Spleen (tissue), 11 donors: ENCODE measurements around the gene SH2D7. TPM values are rescaled to one million over a fixed set of nuclear protein-coding genes. Genes with fewer than 3 reads are reported as not detected.

Source experiments
- DNase-seq: peaks from one replicate; pipeline ENCODE4 v3.0.0-alpha.2; 2020
- H3K27ac ChIP-seq, 8 donors: fragments of 200-600 bp; sonication (generic) in 7 of 8; 1 replicate in 4 of 8; 2 replicates in 4 of 8; pipeline versions ENCODE4 v1.5.0 to v1.8.0; 2016 to 2021; ENCODE audit warnings: inconsistent platforms in 4 of 8, mild to moderate bottlenecking in 4 of 8, moderate library complexity in 1 of 8
- H3K27me3 ChIP-seq, 7 donors: fragments of 200-600 bp; sonication (generic) in 6 of 7; replicated peaks in 1 of 7; 1 replicate in 4 of 7; 2 replicates in 3 of 7; pipeline versions ENCODE4 v1.5.0 to v1.8.0; 2016 to 2021; ENCODE audit warnings: inconsistent platforms in 3 of 7, mild to moderate bottlenecking in 1 of 7
- H3K36me3 ChIP-seq, 6 donors: fragments of 200-600 bp; sonication (generic) in 5 of 6; 1 replicate in 4 of 6; 2 replicates in 2 of 6; pipeline versions ENCODE4 v1.5.0 to v1.8.0; 2016 to 2021; ENCODE audit warnings: inconsistent platforms in 2 of 6
- H3K4me1 ChIP-seq, 6 donors: fragments of 200-600 bp; sonication (generic) in 5 of 6; 1 replicate in 3 of 6; 2 replicates in 3 of 6; pipeline versions ENCODE4 v1.5.0 to v1.8.0; 2016 to 2021; ENCODE audit warnings: inconsistent platforms in 3 of 6
- H3K4me3 ChIP-seq, 8 donors: fragments of 200-600 bp; sonication (generic) in 7 of 8; 1 replicate in 4 of 8; 2 replicates in 4 of 8; pipeline versions ENCODE4 v1.5.0 to v1.8.0; 2016 to 2021; ENCODE audit warnings: inconsistent platforms in 4 of 8, mild to moderate bottlenecking in 4 of 8, moderate library complexity in 2 of 8
- H3K9me3 ChIP-seq, 8 donors: fragments of 200-600 bp; sonication (generic) in 7 of 8; 1 replicate in 4 of 8; 2 replicates in 4 of 8; pipeline versions ENCODE4 v1.5.0 to v1.8.0; 2016 to 2021; ENCODE audit warnings: inconsistent platforms in 4 of 8
- CTCF ChIP-seq, 11 experiments: fragments of 200-600 bp in 7 of 11; fragments of 450-650 bp in 4 of 11; sonication (generic) in 4 of 11; IDR thresholded peaks in 8 of 11; conservative IDR thresholded peaks in 3 of 11; 1 replicate in 7 of 11; 2 replicates in 4 of 11; pipeline versions ENCODE4 v1.4.0 to v1.8.0; 2016 to 2021; ENCODE audit warnings: antibody characterized with exemption in 11 of 11, inconsistent platforms in 4 of 11, mild to moderate bottlenecking in 1 of 11
- POLR2A ChIP-seq, 3 donors: fragments of 450-650 bp; IDR thresholded peaks; one replicate each; pipeline ENCODE4 v1.5.1; 2017; ENCODE audit warnings: antibody characterized with exemption in 3 of 3, mild to moderate bottlenecking in 1 of 3
- POLR2AphosphoS5 ChIP-seq, 3 donors: sonication (generic); formaldehyde crosslinking; IDR thresholded peaks; one replicate each; pipeline ENCODE4 v1.5.1; 2017; ENCODE audit warnings: antibody characterized with exemption in 3 of 3
- WGBS, 5 donors: extraction: QIAGEN DNeasy Blood & Tissue Kit in 3 of 5; methylation state at CpG; one replicate each; pipeline versions ENCODE4 v1.1.5 to v1.1.7; 2013 to 2018; 5-methylcytosine and 5-hydroxymethylcytosine counted together
- intact Hi-C: fragments of 100-400 bp; cut with DNase I; formaldehyde crosslinking; loops from one replicate; pipeline ENCODE4 v1.15.0; 2023; ENCODE audit warnings: low total_unique reads
- polyA plus RNA-seq, 3 donors: library from polyadenylated mRNA; stranded (reverse); fragments of 200-250 nt; gene quantifications; one replicate each; pipeline ENCODE4 v1.2.1, GENCODE V29; 2013
- total RNA-seq, 7 donors: library from RNA; depleted of rRNA in 3 of 7; stranded (reverse); fragments of >200 nt in 3 of 7; fragmentation: NEBNext Ultra II Directional in 4 of 7; extraction: Animal tissue kit (Norgen Biotek cat#: 25700) in 4 of 7; gene quantifications; one replicate each; pipeline versions ENCODE4 v1.1.0 to v1.2.1, GENCODE V29; 2016 to 2021
- donor health status: healthy with polysubstance abuse.
- donor health status: DM: no; HTN: no; CAD: no; lungs with moderate emphysema.
- donor health status: DM: no; HTN: no; CAD: no.
- donor health status: Bipolar disorder and iron deficiency.
- donor health status: healthy.
- donor health status: DM: no; HTN: no; CAD: no.
- donor health status: DM: yes; HTN: yes; CAD: no.

SH2D7 gene
- total and polyA plus RNA-seq, 10 donors = not detected

- H3K4me3 ChIP-seq = no peak overlapping the region
- peak overlapping the region in 6 of 8 donors; percentile 33 to 97 (median 94) for H3K27ac ChIP-seq
- WGBS, 5 donors = 90 to 95% (median 91%) methylated on average over 5 of the region's 5 CpGs
- TF ChIP-seq CTCF (IDR thresholded peaks at IDR 0.05 in 8 of 11, conservative IDR thresholded peaks at IDR 0.05 in 3 of 11) = no peak
- TF ChIP-seq POLR2AphosphoS5 (IDR thresholded peaks at IDR 0.05) = no peak
- no peaks in the 10 kb centered on the region for H3K9me3 ChIP-seq
- no peak for DNase-seq
- peaks cover 78 to 100% (median 99%) of the 10 kb centered on the region in 6 donors for H3K4me1 ChIP-seq
- no peaks in the 10 kb centered on the region for H3K27me3 ChIP-seq
- no peaks in the 10 kb centered on the region for H3K36me3 ChIP-seq
- intact Hi-C loops = no loop called here
These were observed 32.1 kb upstream of the SH2D7 start for GRCh38 chr15:78060232-78060631.

- intact Hi-C loops = no loop called here
- peak overlapping the region; percentile 49 to 97 (median 88) for H3K27ac ChIP-seq
- 2 to 9% (median 4%) methylated on average over 6 of the region's 6 CpGs for WGBS, 5 donors
- H3K36me3 ChIP-seq = no peaks in the 10 kb centered on the region
- H3K4me1 ChIP-seq = peaks cover 78 to 100% (median 99%) of the 10 kb centered on the region in 6 donors
- H3K9me3 ChIP-seq = no peaks in the 10 kb centered on the region
- TF ChIP-seq CTCF (IDR thresholded peaks at IDR 0.05 in 8 of 11, conservative IDR thresholded peaks at IDR 0.05 in 3 of 11) = no peak
- TF ChIP-seq POLR2AphosphoS5 (IDR thresholded peaks at IDR 0.05) = peak in 1 of 3 donors; percentile 24
- no peak for TF ChIP-seq POLR2A (IDR thresholded peaks at IDR 0.05)
- H3K27me3 ChIP-seq = no peaks in the 10 kb centered on the region
- H3K4me3 ChIP-seq = peak overlapping the region in 6 of 8 donors; percentile 5 to 48 (median 8)
- no peak for DNase-seq
These were observed 30.4 kb upstream of the SH2D7 start for GRCh38 chr15:78061963-78062427.

GRCh38 chr15:78063217-78063616, 29.1 kb upstream of the SH2D7 start:
- no peaks in the 10 kb centered on the region for H3K9me3 ChIP-seq
- no peak overlapping the region for H3K4me3 ChIP-seq
- H3K27ac ChIP-seq = peak overlapping the region in 7 of 8 donors; percentile 85 to 97 (median 92)
- TF ChIP-seq CTCF (IDR thresholded peaks at IDR 0.05 in 8 of 11, conservative IDR thresholded peaks at IDR 0.05 in 3 of 11) (no peak), POLR2A (IDR thresholded peaks at IDR 0.05) (no peak), POLR2AphosphoS5 (IDR thresholded peaks at IDR 0.05) (no peak)
- H3K27me3 ChIP-seq = no peaks in the 10 kb centered on the region
- no peaks in the 10 kb centered on the region for H3K36me3 ChIP-seq
- intact Hi-C loops = no loop called here
- no peak for DNase-seq
- peaks cover 78 to 100% (median 99%) of the 10 kb centered on the region in 6 donors for H3K4me1 ChIP-seq

GRCh38 chr15:78063970-78064385, 28.4 kb upstream of the SH2D7 start:
- TF ChIP-seq CTCF (IDR thresholded peaks at IDR 0.05 in 8 of 11, conservative IDR thresholded peaks at IDR 0.05 in 3 of 11) (no peak), POLR2A (IDR thresholded peaks at IDR 0.05) (no peak), POLR2AphosphoS5 (IDR thresholded peaks at IDR 0.05) (peak in 1 of 3 donors; percentile 76)
- Histone ChIP-seq H3K36me3 (no peaks in the 10 kb centered on the region), H3K27ac (peak overlapping the region; percentile 69 to 97 (median 89)), H3K9me3 (no peaks in the 10 kb centered on the region), H3K4me3 (peak overlapping the region in 1 of 8 donors; percentile 33), H3K27me3 (no peaks in the 10 kb centered on the region), H3K4me1 (peaks cover 78 to 100% (median 99%) of the 10 kb centered on the region in 6 donors)
- DNase-seq = no peak
- 67 to 84% (median 78%) methylated on average over 5 of the region's 5 CpGs for WGBS, 5 donors
- intact Hi-C loops = no loop called here
